ENCODE results near the gene TPD52L1. TPM values are rescaled to one million over a fixed set of nuclear protein-coding genes. Genes with fewer than 3 reads are reported as not detected.
A peak's percentile ranks its signal among the peaks of the same experiment; 100 is the strongest.

Gene TPD52L1
- total and polyA plus RNA-seq, 2 donors (not counting 1 experiment from before 2014, with no cell fraction given) = not detected

- intact Hi-C loops (cut with micrococcal nuclease) = no loop called here
- peaks cover 3% of the 10 kb centered on the region for H3K27me3 Mint-ChIP-seq
- no peaks in the 10 kb centered on the region for H3K4me1 Mint-ChIP-seq
- peaks cover 18% of the 10 kb centered on the region for H3K9me3 Mint-ChIP-seq (ENCODE audit: insufficient read depth)
- H3K4me1 ChIP-seq (ENCODE audit: control insufficient read depth in 2 of 2, insufficient read depth in 2 of 2, low read length in 2 of 2) = no peaks in the 10 kb centered on the region
- H3K4me3 ChIP-seq (ENCODE audit: control extremely low read depth in 1 of 5, extremely low read depth in 1 of 5, insufficient read depth in 1 of 5, low read depth in 2 of 5, low read length in 4 of 5) = no peak overlapping the region
- H3K9ac ChIP-seq (ENCODE audit: low read length) = no peak overlapping the region
- H3K79me2 ChIP-seq (ENCODE audit: control insufficient read depth, insufficient read depth, low read length) = no peaks in the 10 kb centered on the region
- no peaks in the 10 kb centered on the region for H4K20me1 ChIP-seq (ENCODE audit: control insufficient read depth, insufficient read depth, low read length, poor library complexity, severe bottlenecking)
- no peak overlapping the region for H2AFZ ChIP-seq (ENCODE audit: insufficient read depth, low read depth, low read length, poor library complexity, severe bottlenecking)
- H3K27ac ChIP-seq (ENCODE audit: low read length in 2 of 2) = no peak overlapping the region
- H3K27ac Mint-ChIP-seq = no peak overlapping the region
- H3K9me3 ChIP-seq (ENCODE audit: control extremely low read depth in 1 of 3, control insufficient read depth in 2 of 3, insufficient read depth in 1 of 3, low read length in 2 of 3) = peaks cover 0 to 24% (median 14%) of the 10 kb centered on the region in 3 donors
- ATAC-seq (ENCODE audit: low read depth) (no peak), DNase-seq (no peak)
- H3K27me3 ChIP-seq (replicated peaks in 1 of 4; ENCODE audit: control extremely low read depth in 1 of 4, control insufficient read depth in 3 of 4, insufficient read depth in 4 of 4, low read length in 3 of 4) = no peaks in the 10 kb centered on the region
- no peaks in the 10 kb centered on the region for H3K36me3 ChIP-seq (replicated peaks in 1 of 2; ENCODE audit: control extremely low read depth in 1 of 2, control insufficient read depth in 1 of 2, extremely low read depth in 1 of 2, insufficient read depth in 2 of 2, low read length in 1 of 2)
- H3K4me2 ChIP-seq (replicated peaks; ENCODE audit: low read depth, low read length, poor library complexity, severe bottlenecking) = no peak overlapping the region
- ChIA-PET CTCF (interaction anchor here (0.6 kb wide), 1 partner anchor 1321 kb away, joined by 3 read pairs; no protein-coding TSS in a partner anchor), POLR2A (no interaction called here)
- TF ChIP-seq EZH2 (IDR thresholded peaks at IDR 0.05; ENCODE audit: borderline replicate concordance, insufficient read depth, low read depth, low read length, poor library complexity, severe bottlenecking) (no peak), CTCF (IDR thresholded peaks at IDR 0.05) (no peak)
- H3K4me3 Mint-ChIP-seq = no peak overlapping the region
Measured at GRCh38 chr6:125112934-125113333, 40.6 kb upstream of the TPD52L1 start.

- H3K4me2 ChIP-seq (replicated peaks; ENCODE audit: low read depth, low read length, poor library complexity, severe bottlenecking) = no peak overlapping the region
- no peak overlapping the region for H3K4me3 ChIP-seq (ENCODE audit: control extremely low read depth in 1 of 5, extremely low read depth in 1 of 5, insufficient read depth in 1 of 5, low read depth in 2 of 5, low read length in 4 of 5)
- no peaks in the 10 kb centered on the region for H3K79me2 ChIP-seq (ENCODE audit: control insufficient read depth, insufficient read depth, low read length)
- peaks cover 3% of the 10 kb centered on the region for H3K27me3 Mint-ChIP-seq
- no peak for DNase-seq
- no peaks in the 10 kb centered on the region for H3K27me3 ChIP-seq (replicated peaks in 1 of 4; ENCODE audit: control extremely low read depth in 1 of 4, control insufficient read depth in 3 of 4, insufficient read depth in 4 of 4, low read length in 3 of 4)
- no peak overlapping the region for H3K9ac ChIP-seq (ENCODE audit: low read length)
- no peak overlapping the region for H2AFZ ChIP-seq (ENCODE audit: insufficient read depth, low read depth, low read length, poor library complexity, severe bottlenecking)
- no peak overlapping the region for H3K4me3 Mint-ChIP-seq
- H4K20me1 ChIP-seq (ENCODE audit: control insufficient read depth, insufficient read depth, low read length, poor library complexity, severe bottlenecking) = no peaks in the 10 kb centered on the region
- H3K4me1 Mint-ChIP-seq = no peaks in the 10 kb centered on the region
- peaks cover 0 to 24% (median 14%) of the 10 kb centered on the region in 3 donors for H3K9me3 ChIP-seq (ENCODE audit: control extremely low read depth in 1 of 3, control insufficient read depth in 2 of 3, insufficient read depth in 1 of 3, low read length in 2 of 3)
- peak; percentile 48 for TF ChIP-seq CTCF (IDR thresholded peaks at IDR 0.05)
- no peak for TF ChIP-seq EZH2 (IDR thresholded peaks at IDR 0.05; ENCODE audit: borderline replicate concordance, insufficient read depth, low read depth, low read length, poor library complexity, severe bottlenecking)
- no peak overlapping the region for H3K27ac Mint-ChIP-seq
- no peaks in the 10 kb centered on the region for H3K4me1 ChIP-seq (ENCODE audit: control insufficient read depth in 2 of 2, insufficient read depth in 2 of 2, low read length in 2 of 2)
- WGBS (ENCODE audit: insufficient coverage) = no CpG with 5 or more reads among the region's 1 CpG
- ChIA-PET POLR2A (no interaction called here), CTCF (interaction anchor here (1.5 kb wide), 1 partner anchor 1312 kb away, joined by 3 read pairs; no protein-coding TSS in a partner anchor)
- H3K27ac ChIP-seq (ENCODE audit: low read length in 2 of 2) = no peak overlapping the region
- no peaks in the 10 kb centered on the region for H3K36me3 ChIP-seq (replicated peaks in 1 of 2; ENCODE audit: control extremely low read depth in 1 of 2, control insufficient read depth in 1 of 2, extremely low read depth in 1 of 2, insufficient read depth in 2 of 2, low read length in 1 of 2)
- intact Hi-C loops (cut with micrococcal nuclease) = no loop called here
- no peak for ATAC-seq (ENCODE audit: low read depth)
- peaks cover 18% of the 10 kb centered on the region for H3K9me3 Mint-ChIP-seq (ENCODE audit: insufficient read depth)
Measured at GRCh38 chr6:125114248-125114858, 39.2 kb upstream of the TPD52L1 start.
